Dedifferentiated amniotic fluid mesenchymal stem cell (primary cell): Measurements from ENCODE around the gene MCUR1.
"Not testable (repeated sequence)": the region's sequence is repeated elsewhere in the genome, so short reads cannot be mapped to it uniquely, and the experiment has no call there.

Source experiments
- DNase-seq: peaks from one replicate; pipeline ENCODE4 v3.0.0-alpha.2; 2016; ENCODE audit errors: extremely low spot score

Gene MCUR1

DNA sequence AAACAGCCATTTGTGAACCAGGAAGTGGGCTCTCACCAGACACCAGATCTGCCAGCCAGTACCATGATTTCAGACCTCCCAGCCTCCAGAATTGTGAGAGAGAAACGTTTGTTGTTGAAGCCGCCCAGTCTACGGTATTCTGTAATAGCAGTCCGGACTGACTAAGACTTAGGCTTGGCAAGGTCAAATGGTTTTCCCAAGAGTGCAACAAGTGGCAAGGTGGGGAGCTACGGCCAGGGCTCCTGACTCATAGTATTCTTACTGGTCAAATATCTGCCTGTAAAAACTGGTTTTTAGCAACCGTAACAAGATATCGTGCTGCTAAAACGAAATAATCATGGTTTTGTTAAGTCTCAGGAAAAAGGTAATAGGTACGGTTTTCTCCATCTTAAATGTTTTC lies 37.8 kb downstream of the MCUR1 start:
- no peak for DNase-seq

DNA sequence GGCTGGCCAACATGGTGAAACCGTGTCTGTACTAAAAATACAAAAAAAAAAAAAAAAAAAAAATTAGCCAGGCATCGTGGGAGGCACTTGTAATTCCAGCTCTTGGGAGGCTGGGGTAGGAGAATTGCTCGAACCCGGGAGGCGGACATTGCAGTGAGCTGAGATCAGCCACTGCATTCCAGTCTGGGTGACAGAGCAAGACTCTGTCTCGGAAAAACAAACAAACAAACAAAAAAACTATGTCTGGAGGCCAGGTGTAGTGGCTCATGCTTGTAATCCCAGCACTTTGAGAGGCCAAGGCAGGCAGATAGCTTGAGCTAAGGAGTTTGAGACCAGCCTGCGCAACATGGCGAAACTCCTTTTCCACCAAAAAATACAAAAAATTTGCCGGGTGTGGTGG lies 38.9 kb downstream of the MCUR1 start:
- not testable (repeated sequence) for DNase-seq

DNA sequence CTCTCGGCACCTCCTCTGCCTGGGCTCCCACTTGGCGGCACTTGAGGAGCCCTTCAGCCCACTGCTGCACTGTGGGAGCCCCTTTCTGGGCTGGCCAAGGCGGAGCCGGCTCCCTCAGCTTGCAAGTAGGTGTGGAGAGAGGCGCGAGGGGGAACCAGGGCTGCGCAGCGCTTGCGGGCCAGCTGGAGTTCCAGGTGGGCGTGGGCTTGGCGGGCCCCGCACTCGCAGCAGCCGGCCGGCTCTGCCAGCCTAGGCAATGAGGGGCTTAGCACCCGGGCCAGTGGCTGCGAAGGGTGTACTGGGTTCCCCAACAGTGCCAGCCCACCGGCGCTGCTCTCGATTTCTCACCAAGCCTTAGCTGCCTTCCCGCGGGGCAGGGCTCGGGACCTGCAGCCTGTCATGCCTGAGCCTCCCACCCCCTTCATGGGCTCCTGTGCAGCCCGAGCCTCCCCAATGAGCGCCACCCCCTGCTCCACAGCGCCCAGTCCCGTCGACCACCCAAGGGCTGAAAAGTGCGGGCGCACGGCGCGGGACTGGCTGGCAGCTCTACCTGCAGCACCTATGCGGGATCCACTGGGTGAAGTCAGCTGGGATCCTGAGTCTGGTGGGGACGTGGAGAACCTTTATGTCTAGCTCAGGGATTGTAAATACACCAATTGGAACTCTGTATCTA lies 41.9 kb downstream of the MCUR1 start:
- DNase-seq: not testable (repeated sequence)

- no peak for DNase-seq
These were observed 44.7 kb downstream of the MCUR1 start for GRCh38 chr6:13769655-13770053.

DNA sequence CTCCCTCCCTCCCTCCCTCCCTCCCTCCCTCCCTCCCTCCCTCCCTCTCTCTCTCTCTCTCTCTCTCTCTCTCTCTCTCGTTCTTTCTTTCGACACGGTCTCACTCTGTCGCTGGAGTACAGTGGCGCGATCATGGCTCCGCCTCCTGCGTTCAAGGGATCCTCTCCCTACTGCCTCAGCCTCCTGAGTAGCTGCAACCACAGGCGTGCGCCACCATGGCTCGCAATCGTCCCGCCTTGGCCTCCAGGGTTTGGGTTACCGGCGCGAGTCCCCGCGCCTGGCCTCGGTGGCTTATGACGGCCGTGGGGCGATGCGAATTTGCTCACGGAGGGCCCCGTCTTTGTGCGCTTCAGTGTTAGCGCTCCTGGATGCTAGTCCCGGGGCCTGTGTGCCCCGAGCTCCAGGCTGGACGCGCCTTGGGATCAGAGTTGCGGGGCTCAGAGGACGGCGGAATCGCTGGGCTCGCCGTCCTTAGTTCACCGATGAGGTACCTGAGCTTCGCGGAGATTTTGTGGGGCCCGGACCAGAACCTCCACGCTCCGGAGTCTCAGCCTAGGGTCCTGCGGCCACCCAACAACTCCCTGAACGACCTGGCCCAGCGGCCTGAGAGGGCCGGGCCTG lies 45.2 kb downstream of the MCUR1 start:
- DNase-seq: no peak

- DNase-seq: no peak
These were observed 47.1 kb downstream of the MCUR1 start for GRCh38 chr6:13767121-13767808.

DNA sequence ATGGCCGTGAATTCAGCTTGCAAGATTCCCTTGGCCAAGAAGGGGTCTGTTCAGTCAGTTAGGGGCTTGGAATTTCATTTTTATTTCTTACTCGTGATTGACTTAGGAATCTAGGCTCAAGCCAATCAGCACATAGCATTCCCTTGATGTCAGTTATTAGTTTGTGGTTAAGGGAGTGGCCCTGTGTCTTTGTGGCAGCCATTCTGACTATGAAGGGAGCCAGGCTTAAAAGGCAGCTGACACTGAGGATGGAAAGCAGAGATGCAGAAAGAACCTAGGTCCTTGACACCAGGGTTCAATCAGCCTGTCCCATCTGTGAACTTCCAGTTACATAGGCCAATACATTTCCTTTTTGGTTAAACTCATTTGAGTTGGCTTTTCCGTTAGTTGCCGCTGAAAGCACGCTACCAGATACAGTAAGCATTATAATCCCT lies 48.1 kb downstream of the MCUR1 start:
- peak; percentile 60 for DNase-seq

DNA sequence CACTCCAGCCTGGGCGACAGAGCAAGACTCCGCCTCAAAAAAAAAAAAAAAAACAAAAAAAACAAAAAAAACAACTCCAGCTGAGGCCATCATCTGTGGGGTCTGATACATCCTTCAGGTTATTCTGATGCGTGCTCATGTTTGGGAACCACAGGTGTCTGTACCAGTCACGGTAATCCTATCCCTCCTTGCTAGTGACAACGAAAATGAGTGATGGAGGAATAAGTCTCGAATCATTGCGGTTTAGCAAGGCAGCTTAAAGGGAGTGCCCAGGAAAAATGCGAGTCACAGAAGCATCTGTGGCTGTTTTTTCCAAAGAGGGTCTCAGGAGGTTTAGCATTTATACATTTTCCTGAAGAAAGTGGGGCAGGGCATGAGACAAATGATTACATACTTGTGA lies 48.8 kb downstream of the MCUR1 start:
- DNase-seq: no peak

- no peak for DNase-seq
These were observed 49.4 kb downstream of the MCUR1 start for GRCh38 chr6:13764996-13765395.

- DNase-seq: no peak
These were observed 50.5 kb downstream of the MCUR1 start for GRCh38 chr6:13763740-13764381.

DNA sequence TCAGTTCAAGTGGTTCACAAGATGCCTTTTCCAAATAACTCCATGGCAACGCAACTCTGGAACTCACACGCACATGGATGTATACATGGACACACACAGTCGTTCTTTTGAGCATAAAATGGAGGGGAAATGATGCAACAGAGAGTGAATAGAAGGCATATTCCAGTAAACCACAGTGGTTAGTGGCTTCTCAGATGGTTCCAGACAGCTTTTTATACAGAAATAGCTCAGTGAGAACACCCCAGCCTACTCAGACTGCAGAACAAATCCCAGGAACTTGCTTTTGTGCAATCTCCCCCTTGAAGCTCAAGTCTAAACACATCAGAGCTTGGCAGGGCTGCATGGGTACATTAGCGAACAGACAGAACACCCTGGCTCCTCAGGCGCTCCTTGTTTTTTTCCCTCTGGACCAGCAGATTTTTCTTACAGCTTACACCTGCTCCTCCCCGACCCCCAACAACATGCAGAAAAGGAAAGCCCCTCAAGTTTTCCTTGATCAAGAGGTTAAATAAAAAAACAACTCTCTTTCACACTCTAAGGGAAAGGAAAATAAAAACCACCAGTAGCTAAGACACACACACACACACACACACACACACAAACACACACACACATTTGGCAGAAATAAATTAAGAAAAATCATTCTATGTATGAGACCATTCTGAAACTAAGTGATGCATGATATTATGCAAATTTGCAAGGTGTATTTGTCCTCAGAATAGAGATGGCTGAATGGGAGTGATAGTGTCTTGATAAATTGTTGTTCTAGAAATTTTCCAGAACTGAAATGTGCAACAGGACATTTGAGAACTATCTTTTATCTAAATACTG lies 51.5 kb downstream of the MCUR1 start:
- DNase-seq: peak; percentile 95

DNA sequence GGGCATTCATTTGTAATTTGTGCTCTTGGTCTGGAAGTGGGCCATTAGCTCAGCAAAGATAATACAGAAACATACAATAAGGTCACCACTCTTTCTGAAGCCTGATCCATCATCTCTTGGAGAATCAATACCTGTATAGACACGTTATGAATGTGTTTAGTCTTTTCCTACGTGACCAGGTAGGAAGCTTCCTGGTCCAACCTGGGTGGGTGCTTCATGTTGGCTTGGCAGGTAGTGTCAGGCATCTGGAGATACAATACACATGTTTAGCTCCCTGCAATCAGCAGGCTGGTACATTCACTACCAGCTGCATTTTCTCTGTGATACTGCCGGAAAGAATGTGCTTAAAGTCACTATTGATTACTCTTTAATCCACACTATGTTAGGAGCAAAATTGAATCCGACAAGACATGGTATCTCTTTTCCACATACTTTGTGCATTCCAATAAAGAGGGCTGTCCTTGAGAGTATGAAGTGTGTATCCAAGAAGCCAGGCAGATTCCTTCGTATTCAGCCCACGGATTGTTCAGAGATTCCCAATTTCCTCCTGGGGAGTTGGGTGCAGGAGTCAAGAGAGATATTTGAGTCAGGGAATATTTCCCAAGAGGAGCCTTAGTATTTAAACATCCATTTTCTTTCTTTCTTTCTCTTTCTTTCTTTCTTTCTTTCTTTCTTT lies 52.9 kb downstream of the MCUR1 start:
- peak; percentile 71 for DNase-seq

GRCh38 chr6:13760307-13761304 lies 53.8 kb downstream of the MCUR1 start:
- DNase-seq: peak; percentile 90

- DNase-seq: no peak
These were observed 55.3 kb downstream of the MCUR1 start for GRCh38 chr6:13759025-13759424.

GRCh38 chr6:13754644-13755043 lies 59.7 kb downstream of the MCUR1 start:
- no peak for DNase-seq

DNA sequence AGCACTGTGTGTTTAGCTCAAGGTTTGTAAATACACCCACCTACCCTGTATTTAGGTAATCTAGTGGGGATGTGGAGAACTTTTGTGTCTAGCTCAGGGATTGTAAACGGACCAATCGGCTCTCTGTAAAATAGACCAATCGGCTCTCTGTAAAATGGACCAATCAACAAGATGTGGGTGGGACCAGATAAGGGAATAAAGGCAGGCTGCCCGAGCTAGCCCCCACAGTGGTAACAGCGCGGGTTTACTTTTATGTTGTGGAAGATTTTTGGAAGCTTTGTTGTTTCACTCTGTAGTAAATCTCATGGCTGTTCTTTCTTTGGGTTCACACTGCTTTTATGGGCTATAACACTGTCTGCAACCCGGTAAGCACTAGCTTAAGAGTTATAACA lies 70.6 kb downstream of the MCUR1 start:
- DNase-seq: no peak

GRCh38 chr6:13742961-13743735 lies 71.2 kb downstream of the MCUR1 start:
- no peak for DNase-seq

DNA sequence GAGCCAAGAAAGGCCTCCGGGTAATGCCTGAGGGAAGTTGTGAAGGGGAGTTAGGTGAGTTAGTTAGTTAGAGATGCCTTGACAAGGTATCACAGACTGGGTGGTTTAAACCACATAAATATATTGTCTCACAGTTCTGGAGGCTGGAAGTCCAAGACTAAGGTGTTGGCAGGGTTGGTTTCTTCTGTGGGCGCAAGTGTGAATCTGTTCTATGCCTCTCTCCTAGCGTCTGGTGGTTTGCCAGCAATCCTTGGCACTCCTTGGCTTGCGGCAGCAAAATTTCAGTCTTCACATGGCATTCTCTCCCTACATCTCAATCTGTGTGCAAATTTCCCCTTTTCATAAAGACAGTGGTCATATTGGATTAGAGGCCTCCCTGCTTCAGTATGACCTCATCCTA lies 73.0 kb downstream of the MCUR1 start:
- no peak for DNase-seq
